Caki2 (cell line): ENCODE data around the gene RPTN. TPM values are rescaled to one million over a fixed set of nuclear protein-coding genes. Genes with fewer than 3 reads are reported as not detected.

ENCODE experiments used
- DNase-seq: peaks from one replicate; pipeline ENCODE4 v3.0.0-alpha.2; 2015; ENCODE audit warnings: low read depth
- in situ Hi-C: cut with HindIII; loops from 2 replicates; pipeline ENCODE4 v1.10.0; 2016; ENCODE audit warnings: low sequenced_read_pairs, low pct_unique_long_range_greater_than_20kb, mixed read lengths
- total RNA-seq: library from RNA; depleted of rRNA; stranded (reverse); fragments of >200 nt; shearing (Covaris generic); gene quantifications from 2 replicates; pipeline ENCODE4 v1.2.3, GENCODE V29; 2014; ENCODE audit warnings: low replicate concordance; rRNA removed

Gene RPTN
- not detected in 2 replicates for total RNA-seq

- no peak for DNase-seq
- in situ Hi-C loops: no loop called here
Observed at GRCh38 chr1:152159144-152159543, at the start of gene RPTN. RPTN (minus strand) TSS chr1:152159228; CDS start chr1:152157889, 1,339 bp downstream.

GRCh38 chr1:152198982-152199381 lies 40.0 kb upstream of the RPTN start:
- no peak for DNase-seq
- in situ Hi-C loops: no loop called here

GRCh38 chr1:152197361-152197941 lies 38.4 kb upstream of the RPTN start:
- in situ Hi-C loops: no loop called here
- no peak for DNase-seq

GRCh38 chr1:152191711-152192110 lies 32.7 kb upstream of the RPTN start:
- no peak for DNase-seq

GRCh38 chr1:152191260-152191659 lies 32.2 kb upstream of the RPTN start:
- DNase-seq: no peak
- in situ Hi-C loops: no loop called here

More at GRCh38 chr1:152191711-152192110, 32.7 kb upstream of the RPTN start:
- in situ Hi-C loops: no loop called here

- no peak for DNase-seq
- in situ Hi-C loops: no loop called here
Observed at GRCh38 chr1:152190589-152190988, 31.6 kb upstream of the RPTN start.

- peak; percentile 49 for DNase-seq
- in situ Hi-C loops: no loop called here
Observed at GRCh38 chr1:152189657-152190442, 30.8 kb upstream of the RPTN start.

GRCh38 chr1:152188673-152189591 lies 29.9 kb upstream of the RPTN start:
- in situ Hi-C loops: no loop called here
- no peak for DNase-seq

- in situ Hi-C loops: no loop called here
Observed at GRCh38 chr1:152186556-152187285, 27.7 kb upstream of the RPTN start.

GRCh38 chr1:152185544-152186391 lies 26.7 kb upstream of the RPTN start:
- peak; percentile 62 for DNase-seq
- in situ Hi-C loops: no loop called here

More at GRCh38 chr1:152186556-152187285, 27.7 kb upstream of the RPTN start:
- no peak for DNase-seq

- no peak for DNase-seq
- in situ Hi-C loops: no loop called here
Observed at GRCh38 chr1:152182944-152183361, 23.9 kb upstream of the RPTN start.

- in situ Hi-C loops: no loop called here
- no peak for DNase-seq
Observed at GRCh38 chr1:152182431-152182830, 23.4 kb upstream of the RPTN start.

- in situ Hi-C loops: no loop called here
Observed at GRCh38 chr1:152179566-152179965, 20.5 kb upstream of the RPTN start.

GRCh38 chr1:152170287-152170905 lies 11.4 kb upstream of the RPTN start:
- no peak for DNase-seq
- in situ Hi-C loops: no loop called here

More at GRCh38 chr1:152179566-152179965, 20.5 kb upstream of the RPTN start:
- no peak for DNase-seq

- no peak for DNase-seq
- in situ Hi-C loops: no loop called here
Observed at GRCh38 chr1:152169366-152170025, 10.5 kb upstream of the RPTN start.

GRCh38 chr1:152168535-152168868 lies 9.5 kb upstream of the RPTN start:
- no peak for DNase-seq
- in situ Hi-C loops: no loop called here
